NCI-H460 (cell line): ENCODE results near the gene NPB. TPM values are rescaled to one million over a fixed set of nuclear protein-coding genes. Genes with fewer than 3 reads are reported as not detected.
"Not testable (repeated sequence)": the region's sequence is repeated elsewhere in the genome, so short reads cannot be mapped to it uniquely, and the experiment has no call there.

Experiments
- DNase-seq: peaks from one replicate; pipeline ENCODE4 v3.0.0-alpha.2; 2016; ENCODE audit warnings: low read depth; ENCODE audit errors: extremely low read depth
- total RNA-seq: library from RNA; depleted of rRNA; stranded (reverse); fragments of >200 nt; shearing (Covaris generic); gene quantifications from 2 replicates; pipeline ENCODE4 v1.2.3, GENCODE V29; 2014

Gene NPB
- total RNA-seq, 1 experiment from 2014 or later: 0.05 TPM

- DNase-seq: no peak
These were observed 8.8 kb downstream of the NPB start for GRCh38 chr17:81910840-81911276.

- peak; percentile 91 for DNase-seq
These were observed 9.4 kb downstream of the NPB start, which contains the start of gene PCYT2 for GRCh38 chr17:81911277-81911961. Gene PCYT2, minus strand, starts transcription at chr17:81911399. Its CDS starts 44 bp downstream, at chr17:81911355.

GRCh38 chr17:81911969-81912368 lies 9.9 kb downstream of the NPB start:
- DNase-seq: no peak

- DNase-seq: no peak
These were observed 10.6 kb downstream of the NPB start for GRCh38 chr17:81912441-81913309.

- DNase-seq: no peak
These were observed 11.5 kb downstream of the NPB start for GRCh38 chr17:81913394-81914102.

GRCh38 chr17:81914103-81914850 lies 12.2 kb downstream of the NPB start:
- DNase-seq: no peak

- DNase-seq: no peak
These were observed 13.3 kb downstream of the NPB start for GRCh38 chr17:81915331-81915730.

GRCh38 chr17:81916234-81917001 lies 14.4 kb downstream of the NPB start:
- DNase-seq: no peak

GRCh38 chr17:81917565-81918332 lies 15.7 kb downstream of the NPB start, which contains the start of gene SIRT7:
Gene SIRT7, minus strand, starts transcription at chr17:81918176. Its CDS starts 45 bp downstream, at chr17:81918131.
- peak; percentile 72 for DNase-seq

- not testable (repeated sequence) for DNase-seq
These were observed 16.3 kb downstream of the NPB start for GRCh38 chr17:81918333-81918669.

- DNase-seq: no peak
These were observed 17.0 kb downstream of the NPB start for GRCh38 chr17:81918832-81919545.

- DNase-seq: no peak
These were observed 18.8 kb downstream of the NPB start for GRCh38 chr17:81920612-81921536.

GRCh38 chr17:81921537-81921862 lies 19.5 kb downstream of the NPB start:
- no peak for DNase-seq

- no peak for DNase-seq
These were observed 20.0 kb downstream of the NPB start for GRCh38 chr17:81921996-81922565.

GRCh38 chr17:81922566-81923301 lies 20.7 kb downstream of the NPB start:
- peak; percentile 76 for DNase-seq
